HG03064 (cell line): Measurements from ENCODE around the gene FGF18.

Source experiments
- ATAC-seq: cut with Tn5 transposase; IDR thresholded peaks from one replicate; pipeline ENCODE4 v1.9.1; 2021; ENCODE audit warnings: low read depth; ENCODE audit not compliant: unreplicated experiment

The FGF18 gene

GRCh38 chr5:171436804-171437285, 17.4 kb downstream of the FGF18 start:
- no peak for ATAC-seq

GRCh38 chr5:171437286-171437821, 17.9 kb downstream of the FGF18 start:
- ATAC-seq = no peak

- ATAC-seq = no peak
Measured at GRCh38 chr5:171438738-171439137, 19.3 kb downstream of the FGF18 start.

DNA sequence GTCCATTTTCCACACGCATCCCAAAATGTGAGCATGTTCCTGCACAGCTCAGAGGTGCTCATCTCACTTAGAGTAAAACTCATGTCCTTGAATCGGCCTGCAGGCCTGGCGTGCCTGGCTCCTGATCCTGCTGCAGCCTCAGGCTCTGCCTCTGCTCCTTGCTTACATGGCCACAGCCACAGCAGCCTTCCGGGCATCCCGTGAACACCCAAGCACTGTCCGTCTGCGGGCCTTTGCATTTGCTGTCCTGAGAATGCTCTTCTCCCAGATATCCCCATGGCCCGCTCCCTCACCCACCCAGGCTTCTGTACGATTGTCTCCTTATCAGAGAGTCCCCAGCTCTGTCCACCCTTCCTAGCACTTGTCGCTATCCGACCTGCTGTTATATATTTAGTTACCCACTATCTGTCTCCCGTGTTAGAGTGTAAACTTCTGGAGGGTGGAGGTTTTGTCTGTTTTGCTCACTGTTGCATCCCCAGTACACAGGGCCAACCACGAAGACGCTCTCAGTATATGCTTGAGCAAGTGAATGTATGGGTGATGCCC, 21.9 kb downstream of the FGF18 start:
- no peak for ATAC-seq

DNA sequence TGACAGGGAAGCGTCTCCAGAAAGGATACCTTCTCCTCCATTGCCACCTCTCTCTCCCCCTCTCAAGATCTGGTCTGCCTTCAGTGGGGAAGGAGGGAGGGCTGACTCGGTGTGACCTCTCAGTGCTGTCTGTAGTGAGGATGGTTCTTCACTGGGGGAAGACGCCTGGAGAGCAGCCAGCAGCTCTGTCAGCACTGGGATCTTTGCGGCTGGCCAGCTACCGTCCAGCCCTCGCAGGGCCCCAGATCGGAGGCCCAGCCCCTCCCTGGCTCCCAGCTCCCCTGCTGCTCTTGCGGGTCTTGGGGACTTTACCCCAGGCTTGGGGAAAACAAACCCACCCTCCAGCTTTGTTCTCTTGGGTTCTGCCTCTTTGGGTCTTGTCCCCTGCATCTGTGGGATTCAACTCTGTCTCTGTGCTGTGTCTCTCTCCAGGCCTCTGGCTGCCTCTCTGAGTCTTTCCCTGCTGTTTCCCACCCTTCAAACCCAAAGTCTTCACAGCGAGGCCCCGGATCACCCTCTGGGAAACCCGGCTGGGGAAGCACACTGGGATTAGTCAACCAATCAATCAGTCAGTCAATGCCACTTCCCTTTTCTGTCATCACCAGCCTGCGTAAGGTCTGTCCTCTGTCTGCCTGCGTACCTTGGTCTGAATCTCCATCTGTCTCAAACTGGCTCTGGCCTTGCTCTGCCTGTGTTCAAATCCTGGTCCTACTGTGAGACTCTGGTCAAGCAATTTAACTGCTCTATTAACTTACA, 23.0 kb downstream of the FGF18 start:
- no peak for ATAC-seq

DNA sequence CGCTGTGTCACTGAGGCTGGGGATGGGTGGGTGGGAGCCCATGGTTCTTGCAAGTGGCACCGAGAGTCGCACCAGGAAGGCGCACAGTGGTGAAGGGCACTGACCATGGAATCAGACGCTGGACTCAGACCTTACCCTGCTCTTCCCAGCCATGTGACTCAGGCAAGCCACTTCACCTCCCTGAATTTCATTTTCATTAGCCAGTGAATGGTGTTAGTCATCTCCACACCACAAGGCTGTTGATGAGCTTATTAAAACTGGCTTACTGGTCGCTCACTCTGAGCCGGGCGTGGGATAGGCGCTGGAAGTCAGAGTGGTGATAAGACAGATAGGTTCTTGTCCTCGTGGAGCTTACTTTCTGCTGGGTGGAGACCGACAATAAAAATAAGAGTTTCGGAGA, 25.1 kb downstream of the FGF18 start:
- ATAC-seq = no peak

GRCh38 chr5:171445644-171446516, 26.4 kb downstream of the FGF18 start:
- ATAC-seq = no peak

DNA sequence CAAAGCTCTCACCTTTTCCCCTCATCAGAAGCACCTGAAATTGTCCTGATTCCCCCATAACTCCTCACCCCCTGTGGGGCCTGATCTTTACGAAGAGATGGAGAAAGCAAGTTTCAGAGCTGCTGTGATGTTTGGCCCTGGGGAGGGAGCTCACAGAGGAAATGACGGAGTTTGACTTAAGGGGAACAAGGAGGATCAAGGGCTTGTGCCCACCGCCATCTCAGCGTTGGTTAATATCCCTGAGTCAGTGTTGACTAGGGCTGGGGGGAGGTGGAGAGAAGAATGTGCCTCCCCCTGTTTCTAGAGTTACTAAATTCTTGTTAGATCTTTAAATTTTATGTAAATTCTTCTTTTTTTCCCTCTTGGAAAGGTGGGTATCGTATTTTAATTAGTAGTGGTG, 27.8 kb downstream of the FGF18 start:
- ATAC-seq = no peak

DNA sequence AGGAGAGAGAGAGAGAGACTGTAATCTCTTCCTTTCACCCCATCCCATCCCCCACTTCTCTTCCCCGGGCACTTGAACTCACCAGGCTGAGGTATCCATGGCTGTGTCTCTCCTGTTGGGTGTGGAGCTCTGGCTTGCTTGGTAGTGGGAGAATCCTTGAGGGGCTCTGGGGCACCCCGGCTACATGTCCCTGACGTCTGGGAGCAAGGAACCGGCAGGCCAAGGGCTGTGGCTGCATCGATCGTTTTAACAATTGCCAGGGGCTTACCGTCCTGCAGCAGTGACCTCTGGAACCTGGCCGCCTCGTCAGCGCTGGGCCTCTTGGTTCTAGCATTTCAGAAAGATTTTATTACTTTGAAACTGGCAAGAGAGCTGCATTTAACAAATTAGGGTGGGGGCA, 30.0 kb downstream of the FGF18 start:
- no peak for ATAC-seq

DNA sequence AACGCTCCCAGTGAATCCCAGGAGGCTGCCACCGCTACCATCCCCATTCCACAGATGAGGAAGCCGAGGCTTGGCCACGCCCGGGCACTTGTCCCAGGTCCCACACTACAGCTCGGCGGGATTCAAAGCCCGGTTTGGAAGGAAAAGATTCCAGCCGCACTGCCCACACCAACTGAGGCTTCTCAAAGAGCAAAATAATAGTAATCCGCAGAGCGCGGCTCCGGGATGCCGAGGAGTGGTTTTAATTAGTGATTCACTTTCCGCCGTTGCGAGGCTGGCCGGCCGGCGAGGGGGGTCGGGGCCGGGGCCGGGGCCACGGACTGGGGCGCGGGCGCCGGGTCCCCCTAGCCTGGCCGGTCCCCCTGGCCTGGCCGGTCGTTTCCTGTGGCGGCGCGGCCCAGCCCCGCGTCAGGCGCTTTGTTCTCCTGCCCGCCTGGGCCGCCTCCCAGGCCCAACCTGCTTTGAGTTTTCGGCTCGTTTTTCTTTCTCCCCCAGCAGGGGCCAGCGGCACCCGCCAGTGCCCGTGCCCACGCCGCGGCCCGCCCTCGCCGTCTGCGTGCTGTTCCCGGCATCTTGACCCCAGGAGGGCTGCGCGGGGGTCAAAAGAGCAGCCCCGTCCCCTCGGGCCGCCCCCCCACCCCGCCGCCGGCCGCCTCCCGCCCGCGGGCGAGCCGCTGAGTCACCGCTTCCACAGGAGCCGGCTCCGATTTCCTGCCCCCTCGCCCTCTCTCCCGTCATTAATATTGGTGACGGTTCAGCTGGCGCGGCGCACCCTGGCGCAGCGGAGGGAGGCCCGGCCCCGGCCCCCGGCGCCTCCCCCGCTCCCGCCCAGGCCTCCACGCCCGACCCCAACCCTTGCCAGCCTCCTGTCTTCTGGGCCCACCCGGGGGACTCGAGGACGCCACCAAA, 31.2 kb downstream of the FGF18 start:
- no peak for ATAC-seq

- ATAC-seq = no peak
Measured at GRCh38 chr5:171451421-171451820, 32.0 kb downstream of the FGF18 start.

- no peak for ATAC-seq
Measured at GRCh38 chr5:171453056-171453725, 33.7 kb downstream of the FGF18 start.

GRCh38 chr5:171453988-171454387, 34.5 kb downstream of the FGF18 start:
- no peak for ATAC-seq

GRCh38 chr5:171454549-171454948, 35.1 kb downstream of the FGF18 start:
- ATAC-seq = no peak

DNA sequence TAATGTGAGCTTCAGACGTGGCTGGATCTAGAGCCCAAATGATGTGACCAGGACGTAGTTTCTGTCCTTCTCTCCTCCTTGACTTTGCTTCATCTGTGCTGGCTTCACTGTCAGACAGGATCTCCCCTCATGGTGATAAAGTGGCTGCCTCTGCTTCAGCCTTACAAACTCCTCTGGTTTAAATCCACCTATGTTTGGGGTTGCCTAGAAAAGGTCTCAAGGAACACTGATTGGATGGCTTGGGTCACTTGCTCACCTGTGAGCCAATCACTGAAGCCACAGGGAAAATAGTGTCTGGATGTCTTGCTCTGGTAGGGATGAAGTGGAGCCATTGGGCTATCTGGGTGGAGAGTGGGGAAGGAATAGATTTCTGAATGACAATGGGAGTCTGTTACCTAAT, 36.1 kb downstream of the FGF18 start:
- ATAC-seq = no peak

- ATAC-seq = no peak
Measured at GRCh38 chr5:171457208-171457981, 37.9 kb downstream of the FGF18 start.

DNA sequence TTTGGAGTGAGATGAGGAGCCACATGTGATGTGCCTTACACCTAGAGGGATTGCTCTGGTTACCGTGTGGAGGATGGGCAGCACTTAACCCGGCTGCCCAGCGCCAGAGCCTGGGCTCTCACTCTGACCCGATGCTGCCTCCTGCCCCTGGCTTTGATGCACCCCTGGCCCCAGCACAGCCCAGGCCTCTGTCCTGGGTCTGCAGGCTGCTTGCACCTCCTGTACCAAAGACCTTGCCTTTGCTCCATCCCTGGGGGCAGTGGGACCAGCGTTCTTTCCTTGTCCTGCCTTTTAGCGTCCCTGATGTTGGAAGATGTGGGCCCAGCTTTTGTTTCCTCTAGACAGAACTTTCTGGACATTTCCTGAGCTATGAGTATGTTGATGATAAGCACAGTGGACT, 40.4 kb downstream of the FGF18 start:
- no peak for ATAC-seq

DNA sequence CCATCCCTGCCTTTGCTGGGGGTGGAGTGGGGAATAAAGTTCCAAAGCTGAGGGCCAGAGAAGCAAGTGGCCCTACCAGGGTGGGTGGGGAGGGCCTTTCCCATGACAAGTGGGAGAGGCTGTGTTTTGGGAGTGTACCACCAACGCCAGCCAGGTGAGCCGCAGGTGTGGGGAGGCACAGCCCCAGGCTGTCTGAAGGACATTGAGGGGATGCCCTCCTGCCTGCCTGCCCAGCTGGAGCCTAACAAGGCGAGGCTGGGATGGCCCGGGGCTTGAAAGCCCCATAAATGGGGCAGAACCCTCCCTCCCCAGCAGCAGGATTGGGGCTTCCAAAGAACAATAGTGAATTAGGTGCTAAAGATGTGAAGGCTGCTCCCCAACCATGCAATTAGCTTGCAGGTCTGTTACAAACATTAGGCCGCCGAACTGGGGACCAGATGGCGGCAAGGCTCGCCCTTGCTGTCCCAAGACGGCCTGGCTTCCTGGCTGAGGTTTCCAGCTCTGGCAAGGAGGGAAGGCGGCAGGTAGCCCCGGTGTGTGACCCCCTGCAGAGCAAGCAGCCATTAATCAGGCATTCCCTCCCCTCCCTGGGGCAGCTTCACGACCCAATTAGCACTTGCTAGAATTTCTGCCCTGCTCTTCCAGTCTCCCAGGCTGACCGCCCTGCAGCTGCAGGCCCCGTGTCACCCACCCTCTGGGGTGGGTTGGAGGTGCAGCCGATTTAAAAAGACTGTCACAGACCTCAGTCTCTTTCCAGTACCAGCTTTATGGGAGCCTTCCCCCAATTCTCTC, 42.9 kb downstream of the FGF18 start:
- ATAC-seq = no peak
